ENCODE results near the gene ZNF780A. TPM values are rescaled to one million over a fixed set of nuclear protein-coding genes. Genes with fewer than 3 reads are reported as not detected.

Gene ZNF780A
- total RNA-seq, 2 donors from 2014 or later, result 8.9 to 17.7 TPM

GRCh38 chr19:40080289-40080688 lies 10.5 kb downstream of the ZNF780A start:
- Histone ChIP-seq H3K4me3 (no peak overlapping the region), H3K36me3 (peaks cover 60% of the 10 kb centered on the region), H3K27me3 (replicated peaks; ENCODE audit: insufficient read depth) (no peaks in the 10 kb centered on the region), H3K4me1 (ENCODE audit: control insufficient read depth in 1 of 2, low read depth in 2 of 2) (no peaks in the 10 kb centered on the region), H3K9me3 (peaks cover 4% of the 10 kb centered on the region), H3K27ac (no peak overlapping the region)
- no peak for ATAC-seq (ENCODE audit: insufficient number of reproducible peaks, low FRiP score, low read depth)
- TF ChIP-seq, protein P1, sequence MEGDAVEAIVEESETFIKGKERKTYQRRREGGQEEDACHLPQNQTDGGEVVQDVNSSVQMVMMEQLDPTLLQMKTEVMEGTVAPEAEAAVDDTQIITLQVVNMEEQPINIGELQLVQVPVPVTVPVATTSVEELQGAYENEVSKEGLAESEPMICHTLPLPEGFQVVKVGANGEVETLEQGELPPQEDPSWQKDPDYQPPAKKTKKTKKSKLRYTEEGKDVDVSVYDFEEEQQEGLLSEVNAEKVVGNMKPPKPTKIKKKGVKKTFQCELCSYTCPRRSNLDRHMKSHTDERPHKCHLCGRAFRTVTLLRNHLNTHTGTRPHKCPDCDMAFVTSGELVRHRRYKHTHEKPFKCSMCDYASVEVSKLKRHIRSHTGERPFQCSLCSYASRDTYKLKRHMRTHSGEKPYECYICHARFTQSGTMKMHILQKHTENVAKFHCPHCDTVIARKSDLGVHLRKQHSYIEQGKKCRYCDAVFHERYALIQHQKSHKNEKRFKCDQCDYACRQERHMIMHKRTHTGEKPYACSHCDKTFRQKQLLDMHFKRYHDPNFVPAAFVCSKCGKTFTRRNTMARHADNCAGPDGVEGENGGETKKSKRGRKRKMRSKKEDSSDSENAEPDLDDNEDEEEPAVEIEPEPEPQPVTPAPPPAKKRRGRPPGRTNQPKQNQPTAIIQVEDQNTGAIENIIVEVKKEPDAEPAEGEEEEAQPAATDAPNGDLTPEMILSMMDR (IDR thresholded peaks at IDR 0.05), result no peak
- DNase-seq (ENCODE audit: low spot score), result no peak

- TF ChIP-seq, protein P1 (IDR thresholded peaks at IDR 0.05), result no peak
- Histone ChIP-seq H3K27ac (no peak overlapping the region), H3K4me1 (ENCODE audit: control insufficient read depth in 1 of 2, low read depth in 2 of 2) (no peaks in the 10 kb centered on the region), H3K36me3 (peaks cover 68% of the 10 kb centered on the region), H3K27me3 (replicated peaks; ENCODE audit: insufficient read depth) (no peaks in the 10 kb centered on the region), H3K4me3 (no peak overlapping the region), H3K9me3 (peaks cover 18% of the 10 kb centered on the region)
- no peak for ATAC-seq (ENCODE audit: insufficient number of reproducible peaks, low FRiP score, low read depth)
- DNase-seq (ENCODE audit: low spot score), result no peak
Measured at GRCh38 chr19:40078377-40078776, 12.4 kb downstream of the ZNF780A start.

DNA sequence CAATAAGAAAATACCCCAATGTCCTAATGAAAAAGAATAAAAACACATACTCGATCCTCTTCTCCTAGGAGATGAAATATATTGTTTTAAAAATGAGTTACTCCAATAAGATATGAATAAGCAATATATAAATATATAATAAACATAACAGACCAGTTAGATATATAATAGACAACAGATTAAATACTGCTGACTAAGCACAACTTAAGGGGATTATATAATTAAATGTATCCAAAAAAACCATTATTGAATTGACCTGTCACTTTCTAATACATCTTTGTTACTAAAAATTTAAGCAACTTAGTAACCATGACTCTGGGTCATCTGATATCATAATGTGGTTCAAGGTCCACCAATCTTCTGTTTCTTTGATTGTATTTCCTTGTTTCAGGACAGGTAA lies 20.7 kb downstream of the ZNF780A start:
- H3K27ac ChIP-seq, result no peak overlapping the region
- H3K36me3 ChIP-seq, result peaks cover 14% of the 10 kb centered on the region
- no peak for ATAC-seq (ENCODE audit: insufficient number of reproducible peaks, low FRiP score, low read depth)
- no peak for DNase-seq (ENCODE audit: low spot score)
- H3K27me3 ChIP-seq (replicated peaks; ENCODE audit: insufficient read depth), result no peaks in the 10 kb centered on the region
- H3K4me1 ChIP-seq (ENCODE audit: control insufficient read depth in 1 of 2, low read depth in 2 of 2), result no peaks in the 10 kb centered on the region
- no peak overlapping the region for H3K4me3 ChIP-seq
- peaks cover 14% of the 10 kb centered on the region for H3K9me3 ChIP-seq
- TF ChIP-seq, protein P1 (IDR thresholded peaks at IDR 0.05), result no peak

GRCh38 chr19:40059624-40060023 lies 31.1 kb downstream of the ZNF780A start:
- TF ChIP-seq, protein P1 (IDR thresholded peaks at IDR 0.05), result no peak
- Histone ChIP-seq H3K4me3 (no peak overlapping the region), H3K36me3 (no peaks in the 10 kb centered on the region), H3K4me1 (ENCODE audit: control insufficient read depth in 1 of 2, low read depth in 2 of 2) (peaks cover 4 to 16% of the 10 kb centered on the region in 2 donors), H3K27ac (no peak overlapping the region), H3K27me3 (replicated peaks; ENCODE audit: insufficient read depth) (no peaks in the 10 kb centered on the region), H3K9me3 (peaks cover 27% of the 10 kb centered on the region)
- ATAC-seq (ENCODE audit: insufficient number of reproducible peaks, low FRiP score, low read depth) (no peak), DNase-seq (ENCODE audit: low spot score) (no peak)

DNA sequence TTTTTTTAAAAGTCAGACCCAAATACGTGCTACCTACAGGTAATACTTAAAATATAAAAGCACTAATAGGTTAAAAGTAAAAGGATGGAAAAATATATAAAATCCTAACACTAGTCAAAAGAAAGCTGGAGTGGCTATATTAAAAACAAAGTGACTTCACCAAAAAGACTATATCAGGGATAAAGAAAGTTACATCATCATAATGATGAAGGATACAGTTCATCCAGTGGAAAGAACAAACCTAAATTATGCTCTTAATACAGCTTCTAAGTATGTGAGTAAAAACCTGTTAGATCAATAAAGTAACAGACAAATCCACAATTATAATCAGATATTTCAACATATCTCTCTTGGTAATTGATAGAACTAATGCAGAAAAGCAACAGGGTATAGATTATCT lies 33.6 kb downstream of the ZNF780A start:
- no peaks in the 10 kb centered on the region for H3K36me3 ChIP-seq
- H3K4me1 ChIP-seq (ENCODE audit: control insufficient read depth in 1 of 2, low read depth in 2 of 2), result peaks cover 4 to 21% of the 10 kb centered on the region in 2 donors
- ATAC-seq (ENCODE audit: insufficient number of reproducible peaks, low FRiP score, low read depth) (no peak), DNase-seq (ENCODE audit: low spot score) (no peak)
- H3K27me3 ChIP-seq (replicated peaks; ENCODE audit: insufficient read depth), result no peaks in the 10 kb centered on the region
- no peak overlapping the region for H3K4me3 ChIP-seq
- no peak overlapping the region for H3K27ac ChIP-seq
- TF ChIP-seq, protein P1 (IDR thresholded peaks at IDR 0.05), result no peak
- H3K9me3 ChIP-seq, result peaks cover 16% of the 10 kb centered on the region
